Heart right ventricle (tissue), 16 donors: ENCODE data around the gene DIAPH3. TPM values are rescaled to one million over a fixed set of nuclear protein-coding genes. Genes with fewer than 3 reads are reported as not detected.

Source experiments
- ATAC-seq, 8 donors: fragments of 200-7000 bp; cut with Tn5 transposase; one replicate each; pipeline ENCODE4 v1.9.1; 2020; ENCODE audit warnings: mild to moderate bottlenecking in 8 of 8, moderate library complexity in 8 of 8, moderate number of reproducible peaks in 1 of 8
- DNase-seq, 2 donors: peaks; one replicate each; pipeline ENCODE4 v3.0.0-alpha.2; 2020
- H3K27ac ChIP-seq, 10 donors: fragments of 200-600 bp; sonication (generic) in 2 of 10; one replicate each; pipeline versions ENCODE4 v1.5.0 to v1.8.0; 2020 to 2022; ENCODE audit warnings: mild to moderate bottlenecking in 3 of 10
- H3K27me3 ChIP-seq, 7 donors: fragments of 200-600 bp; one replicate each; pipeline ENCODE4 v1.8.0; 2021 to 2022; ENCODE audit warnings: mild to moderate bottlenecking in 2 of 7
- H3K36me3 ChIP-seq, 9 donors: fragments of 200-600 bp; sonication (generic) in 1 of 9; one replicate each; pipeline versions ENCODE4 v1.5.0 to v1.8.0; 2020 to 2022; ENCODE audit warnings: mild to moderate bottlenecking in 2 of 9
- H3K4me1 ChIP-seq, 9 donors: fragments of 200-600 bp; sonication (generic) in 1 of 9; one replicate each; pipeline versions ENCODE4 v1.5.0 to v1.8.0; 2020 to 2022; ENCODE audit warnings: mild to moderate bottlenecking in 4 of 9
- H3K4me3 ChIP-seq, 10 donors: fragments of 200-600 bp; sonication (generic) in 2 of 10; one replicate each; pipeline versions ENCODE4 v1.5.0 to v1.8.0; 2020 to 2022; ENCODE audit warnings: mild to moderate bottlenecking in 7 of 10, moderate library complexity in 2 of 10
- H3K9me3 ChIP-seq, 11 donors: fragments of 200-600 bp in 10 of 11; sonication (generic) in 2 of 11; one replicate each; pipeline versions ENCODE4 v1.5.0 to v1.8.0; 2013 to 2022; ENCODE audit warnings: mild to moderate bottlenecking in 2 of 11, control low read depth in 1 of 11, moderate library complexity in 1 of 11
- WGBS, 2 donors: extraction: QIAGEN DNeasy Blood & Tissue Kit; methylation state at CpG; one replicate each; pipeline ENCODE4 v1.1.7; 2013; ENCODE audit warnings: inconsistent platforms in 1 of 2; 5-methylcytosine and 5-hydroxymethylcytosine counted together
- intact Hi-C, 10 donors: fragments of 100-400 bp; cut with DNase I; formaldehyde crosslinking; loops; one replicate each; pipeline versions ENCODE4 v1.11.1 to v1.14.2; 2022
- polyA plus RNA-seq, 2 donors: library from polyadenylated mRNA; stranded (reverse); fragments of 200-250 nt; gene quantifications; one replicate each; pipeline ENCODE4 v1.2.3, GENCODE V29; 2013
- total RNA-seq, 10 donors: library from RNA; stranded (reverse); fragmentation: NEBNext Ultra II Directional in 3 of 10; extraction: Animal tissue kit (Norgen Biotek cat#: 25700) in 3 of 10; gene quantifications; one replicate each; pipeline versions ENCODE4 v1.2.1 to v1.2.4, GENCODE V29; 2021 to 2023
- TF ChIP-seq, protein P1 (sequence below), 9 donors: fragments of 200-600 bp; sonication (generic) in 2 of 9; IDR thresholded peaks; one replicate each; pipeline versions ENCODE4 v1.5.0 to v1.8.0; 2021 to 2022; ENCODE audit warnings: antibody characterized with exemption in 9 of 9, mild to moderate bottlenecking in 5 of 9, moderate library complexity in 1 of 9
- donor health status: Arrhythmogenic right ventricular cardiomyopathy.
- donor health status: ischemic (EF 13 %, LVEDD 7.1; RV severe dilation, severe dysfunction).
- donor health status: healthy with polysubstance abuse.
- donor health status: DM: no; HTN: yes; CAD: no.
- donor health status: DM: no; HTN: no; CAD: no.
- donor health status: ischemic (EF 25% LVEDD 6.9; RV normal size, moderate dysfunction).
- donor health status: ischemic (EF 25% LVEDD 5.7; RV mildly dilated, moderate dysfunction).
- donor health status: healthy.
- donor health status: DM: yes; HTN: yes; CAD: no.
- donor health status: Ischemic cardiomyopathy.
- donor health status: ischemic (EF 35%, LVEDD 5.7; RV mildly dilated, moderate dysfunction).
- donor health status: nonischemic (EF 11% LVEDD 7.7; RV severe dilation, severe dysfunction).
- donor health status: DM: yes; HTN: yes; CAD: no.
- donor health status: PGD.
- donor health status: ischemic (EF 29% LVEDD 5.4; RV normal size, mild dysfunction).
- donor health status: nonischemic (EF 23%, LVEDD 6.1; RV moderate dilation, normal function).

The DIAPH3 gene
- total and polyA plus RNA-seq, 12 donors: 0.04 to 2.2 (median 0.19) TPM

DNA sequence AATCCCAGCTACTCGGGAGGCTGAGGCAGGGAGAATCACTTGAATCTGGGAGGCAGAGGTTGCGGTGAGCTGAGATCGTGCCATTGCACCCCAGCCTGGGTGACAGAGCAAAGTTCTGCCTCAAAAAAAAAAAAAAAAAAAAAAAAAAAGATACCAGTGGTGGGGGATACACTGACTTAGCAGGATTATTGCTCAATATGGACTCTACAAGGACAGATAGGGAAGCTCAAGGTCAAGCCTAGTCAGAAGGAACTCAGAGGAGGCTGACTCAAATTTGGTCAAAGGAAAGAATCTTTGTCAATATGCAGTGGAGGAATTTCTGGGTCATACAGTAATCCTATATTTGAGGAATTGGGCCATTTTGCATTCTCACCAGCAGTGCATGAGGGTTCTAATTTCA is 6.7 kb upstream of the DIAPH3 start:
- no peak for ATAC-seq
- no peaks in the 10 kb centered on the region for H3K36me3 ChIP-seq
- DNase-seq: no peak
- peaks cover 0 to 5% (median 0%) of the 10 kb centered on the region in 7 donors for H3K27me3 ChIP-seq
- no peaks in the 10 kb centered on the region for H3K9me3 ChIP-seq
- WGBS, 2 donors: 93 to 100% methylated on average over 3 of the region's 3 CpGs
- no peak overlapping the region for H3K4me3 ChIP-seq
- H3K4me1 ChIP-seq: peaks cover 0 to 9% (median 5%) of the 10 kb centered on the region in 9 donors
- no peak overlapping the region for H3K27ac ChIP-seq
- intact Hi-C loops: no loop called here
- TF ChIP-seq, protein P1, sequence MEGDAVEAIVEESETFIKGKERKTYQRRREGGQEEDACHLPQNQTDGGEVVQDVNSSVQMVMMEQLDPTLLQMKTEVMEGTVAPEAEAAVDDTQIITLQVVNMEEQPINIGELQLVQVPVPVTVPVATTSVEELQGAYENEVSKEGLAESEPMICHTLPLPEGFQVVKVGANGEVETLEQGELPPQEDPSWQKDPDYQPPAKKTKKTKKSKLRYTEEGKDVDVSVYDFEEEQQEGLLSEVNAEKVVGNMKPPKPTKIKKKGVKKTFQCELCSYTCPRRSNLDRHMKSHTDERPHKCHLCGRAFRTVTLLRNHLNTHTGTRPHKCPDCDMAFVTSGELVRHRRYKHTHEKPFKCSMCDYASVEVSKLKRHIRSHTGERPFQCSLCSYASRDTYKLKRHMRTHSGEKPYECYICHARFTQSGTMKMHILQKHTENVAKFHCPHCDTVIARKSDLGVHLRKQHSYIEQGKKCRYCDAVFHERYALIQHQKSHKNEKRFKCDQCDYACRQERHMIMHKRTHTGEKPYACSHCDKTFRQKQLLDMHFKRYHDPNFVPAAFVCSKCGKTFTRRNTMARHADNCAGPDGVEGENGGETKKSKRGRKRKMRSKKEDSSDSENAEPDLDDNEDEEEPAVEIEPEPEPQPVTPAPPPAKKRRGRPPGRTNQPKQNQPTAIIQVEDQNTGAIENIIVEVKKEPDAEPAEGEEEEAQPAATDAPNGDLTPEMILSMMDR (IDR thresholded peaks at IDR 0.05): no peak

DNA sequence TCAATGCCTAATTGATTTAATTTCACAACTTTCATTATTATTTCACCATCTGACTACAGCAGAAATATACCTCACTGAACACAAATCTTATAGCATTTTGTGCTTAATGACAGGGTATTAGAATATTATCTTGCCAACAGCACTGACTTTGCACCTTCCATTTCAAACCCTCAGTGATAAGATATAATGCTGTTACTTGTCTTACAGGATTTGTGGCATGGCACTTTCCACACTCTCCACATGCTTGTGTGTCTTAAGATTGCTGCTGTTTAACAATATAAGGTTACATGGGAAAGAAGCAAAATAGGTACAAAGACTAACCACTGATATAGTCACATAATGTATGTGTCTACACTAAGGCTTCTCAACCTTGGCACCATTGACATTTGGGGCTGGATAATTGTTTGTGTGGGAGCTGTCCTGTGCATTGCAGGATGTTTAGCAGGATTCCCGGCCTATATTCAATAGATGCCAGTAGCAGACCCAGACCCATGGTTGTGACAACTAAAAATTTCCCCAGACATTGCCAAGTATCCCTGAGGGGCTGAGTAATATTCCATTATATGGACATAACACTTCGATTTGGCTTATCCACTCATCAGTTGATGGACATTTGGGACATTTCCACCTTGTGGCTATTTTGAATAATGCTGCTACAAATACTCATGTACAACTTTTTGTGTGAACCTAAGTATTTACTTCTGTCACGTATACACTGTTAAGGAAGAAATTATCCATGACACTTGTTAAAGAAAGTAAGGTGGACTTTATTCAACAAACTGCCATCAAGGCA is 5.7 kb upstream of the DIAPH3 start:
- H3K4me3 ChIP-seq: no peak overlapping the region
- H3K4me1 ChIP-seq: peaks cover 0 to 18% (median 9%) of the 10 kb centered on the region in 9 donors
- DNase-seq (no peak), ATAC-seq (no peak)
- H3K36me3 ChIP-seq: no peaks in the 10 kb centered on the region
- no peaks in the 10 kb centered on the region for H3K9me3 ChIP-seq
- WGBS, 2 donors: 85 to 88% methylated on average over 3 of the region's 3 CpGs
- H3K27ac ChIP-seq: no peak overlapping the region
- TF ChIP-seq, protein P1 (IDR thresholded peaks at IDR 0.05): no peak
- peaks cover 0 to 5% (median 0%) of the 10 kb centered on the region in 7 donors for H3K27me3 ChIP-seq
- intact Hi-C loops: loop anchor here in 2 of 10 donors (10.0 kb wide), 1 partner anchor 225 kb away; the partner anchor contains the start of gene TDRD3 (in 2 of the 2)

DNA sequence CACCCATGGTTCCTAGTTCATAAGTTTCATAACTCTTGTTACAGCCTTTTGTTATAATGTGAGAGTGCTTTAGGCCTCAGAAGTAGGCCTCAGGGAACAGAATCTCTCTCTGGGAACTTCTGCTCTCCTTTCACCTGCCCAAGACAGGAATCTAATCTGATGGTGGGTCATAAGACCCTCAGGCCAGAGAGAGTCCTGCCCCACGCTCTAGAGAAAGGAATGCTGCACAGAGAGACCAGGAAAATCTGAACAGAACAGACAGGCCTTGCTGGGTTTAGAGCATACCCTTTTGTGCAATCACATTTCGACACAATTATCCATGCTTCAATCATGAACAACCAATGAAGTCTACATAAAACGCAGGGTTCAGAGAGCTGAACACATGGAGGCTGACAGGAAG is 3.4 kb upstream of the DIAPH3 start:
- no peaks in the 10 kb centered on the region for H3K36me3 ChIP-seq
- ATAC-seq (no peak), DNase-seq (no peak)
- H3K4me1 ChIP-seq: peaks cover 3 to 25% (median 20%) of the 10 kb centered on the region in 9 donors
- H3K9me3 ChIP-seq: no peaks in the 10 kb centered on the region
- intact Hi-C loops: loop anchor here in 2 of 10 donors (10.0 kb wide), 1 partner anchor 228 kb away; the partner anchor contains the start of gene TDRD3 (in 2 of the 2)
- WGBS, 2 donors: 79 to 83% methylated on average over 3 of the region's 3 CpGs
- H3K27me3 ChIP-seq: peaks cover 0 to 3% (median 0%) of the 10 kb centered on the region in 7 donors
- no peak overlapping the region for H3K4me3 ChIP-seq
- TF ChIP-seq, protein P1 (IDR thresholded peaks at IDR 0.05): no peak
- no peak overlapping the region for H3K27ac ChIP-seq

DNA sequence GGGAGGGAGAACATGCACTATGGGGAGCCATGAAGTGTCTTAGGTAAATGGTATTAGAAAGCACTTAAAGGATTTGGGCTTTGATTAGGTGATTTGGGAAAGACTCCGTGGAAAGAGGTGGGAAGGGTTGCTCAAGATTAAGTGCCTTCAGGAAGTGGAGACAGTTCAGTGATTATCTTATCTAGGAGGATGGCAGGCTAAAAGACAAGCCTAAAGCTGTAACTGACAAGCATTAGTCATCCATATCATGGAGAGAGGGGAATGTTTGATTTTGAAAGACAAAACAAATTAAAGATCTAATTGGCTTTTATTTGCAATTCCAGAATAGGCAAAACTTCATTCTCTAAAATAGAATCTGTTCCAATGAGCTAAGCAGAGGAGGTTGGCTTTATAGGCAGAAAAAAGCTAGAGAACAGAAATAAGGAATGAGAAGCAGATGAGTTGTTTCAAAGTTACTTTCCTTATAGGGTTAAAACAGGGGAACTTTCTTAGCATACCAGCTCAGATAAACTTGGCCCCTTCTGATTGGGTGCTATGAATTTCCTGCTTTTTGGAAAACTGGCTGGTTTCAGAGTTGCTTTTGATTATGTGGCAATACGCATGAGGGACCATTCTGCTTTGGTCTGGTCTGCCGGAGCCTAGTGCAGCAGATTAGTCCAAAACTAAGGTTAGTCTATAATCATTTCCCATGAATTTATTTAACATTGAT is 1.8 kb upstream of the DIAPH3 start:
- TF ChIP-seq, protein P1 (IDR thresholded peaks at IDR 0.05): no peak
- no peaks in the 10 kb centered on the region for H3K36me3 ChIP-seq
- H3K4me1 ChIP-seq: peaks cover 3 to 25% (median 20%) of the 10 kb centered on the region in 9 donors
- intact Hi-C loops: loop anchor here in 2 of 10 donors (10.0 kb wide), 1 partner anchor 229 kb away; the partner anchor contains the start of gene TDRD3 (in 2 of the 2)
- H3K27ac ChIP-seq: peak overlapping the region; percentile 0 to 95 (median 91)
- H3K9me3 ChIP-seq: no peaks in the 10 kb centered on the region
- H3K4me3 ChIP-seq: peak overlapping the region in 6 of 10 donors; percentile 62 to 85 (median 72)
- no peak for ATAC-seq
- no peaks in the 10 kb centered on the region for H3K27me3 ChIP-seq
- WGBS, 2 donors: 60 to 62% methylated on average over 3 of the region's 3 CpGs
- DNase-seq: no peak
